Upper lobe of left lung (tissue), 6 donors: Measurements from ENCODE around the gene FCAR. TPM values are rescaled to one million over a fixed set of nuclear protein-coding genes. Genes with fewer than 3 reads are reported as not detected.
A peak's percentile ranks its signal among the peaks of the same experiment; 100 is the strongest.
"Not testable (repeated sequence)": the region's sequence is repeated elsewhere in the genome, so short reads cannot be mapped to it uniquely, and the experiment has no call there.

ENCODE experiments used
- ATAC-seq, 2 donors: fragments of 200-7000 bp; cut with Tn5 transposase; one replicate each; pipeline ENCODE4 v1.9.1; 2022; ENCODE audit warnings: mild to moderate bottlenecking in 2 of 2, moderate library complexity in 2 of 2; ENCODE audit not compliant: low FRiP score in 2 of 2
- DNase-seq, 2 donors: peaks; one replicate each; pipeline ENCODE4 v3.0.0-alpha.2; 2019 to 2020
- H3K27ac ChIP-seq, 4 donors: fragments of 200-600 bp; sonication (generic); one replicate each; pipeline ENCODE4 v1.5.1; 2016 to 2019
- H3K27me3 ChIP-seq, 4 donors: fragments of 200-600 bp; sonication (generic); one replicate each; pipeline ENCODE4 v1.5.1; 2017 to 2019
- H3K36me3 ChIP-seq, 4 donors: fragments of 200-600 bp; sonication (generic); one replicate each; pipeline ENCODE4 v1.5.1; 2016 to 2019
- H3K4me1 ChIP-seq, 4 donors: fragments of 200-600 bp; sonication (generic); one replicate each; pipeline ENCODE4 v1.5.1; 2018 to 2019
- H3K4me3 ChIP-seq, 4 donors: fragments of 200-600 bp; sonication (generic); one replicate each; pipeline ENCODE4 v1.5.1; 2017 to 2019; ENCODE audit warnings: mild to moderate bottlenecking in 2 of 4, moderate library complexity in 1 of 4
- H3K9me3 ChIP-seq, 4 donors: fragments of 200-600 bp; sonication (generic); one replicate each; pipeline ENCODE4 v1.5.1; 2018 to 2019
- CTCF ChIP-seq, 6 experiments: fragments of 450-650 bp in 4 of 6; fragments of 200-600 bp in 2 of 6; sonication (generic) in 2 of 6; IDR thresholded peaks; one replicate each; pipeline ENCODE4 v1.5.1; 2016 to 2019; ENCODE audit warnings: antibody characterized with exemption in 6 of 6
- EP300 ChIP-seq, 4 donors: sonication (generic); formaldehyde crosslinking; IDR thresholded peaks; one replicate each; pipeline ENCODE4 v1.5.1; 2017; ENCODE audit warnings: antibody characterized with exemption in 4 of 4, control low read depth in 2 of 4
- POLR2A ChIP-seq, 4 donors: fragments of 450-650 bp; IDR thresholded peaks; one replicate each; pipeline ENCODE4 v1.5.1; 2016 to 2017; ENCODE audit warnings: antibody characterized with exemption in 4 of 4, mild to moderate bottlenecking in 2 of 4
- POLR2AphosphoS5 ChIP-seq, 2 donors: sonication (generic); formaldehyde crosslinking; IDR thresholded peaks; one replicate each; pipeline ENCODE4 v1.5.1; 2017; ENCODE audit warnings: antibody characterized with exemption in 2 of 2
- WGBS, 2 donors: methylation state at CpG; one replicate each; pipeline ENCODE4 v1.1.5; 2017 to 2018; 5-methylcytosine and 5-hydroxymethylcytosine counted together
- total RNA-seq, 6 donors: library from RNA; depleted of rRNA in 4 of 6; stranded (reverse); fragments of >200 nt in 4 of 6; gene quantifications; one replicate each; pipeline versions ENCODE4 v1.1.0 to v1.2.1, GENCODE V29; 2016 to 2021
- donor health status: DM: no; HTN: no; CAD: no; lungs with moderate emphysema.
- donor health status: DM: no; HTN: yes; CAD: no; lungs with severe emphysema.

The FCAR gene
- total RNA-seq, 6 donors from 2014 or later: 2.5 to 14.4 (median 6.9) TPM; not detected in 1

DNA sequence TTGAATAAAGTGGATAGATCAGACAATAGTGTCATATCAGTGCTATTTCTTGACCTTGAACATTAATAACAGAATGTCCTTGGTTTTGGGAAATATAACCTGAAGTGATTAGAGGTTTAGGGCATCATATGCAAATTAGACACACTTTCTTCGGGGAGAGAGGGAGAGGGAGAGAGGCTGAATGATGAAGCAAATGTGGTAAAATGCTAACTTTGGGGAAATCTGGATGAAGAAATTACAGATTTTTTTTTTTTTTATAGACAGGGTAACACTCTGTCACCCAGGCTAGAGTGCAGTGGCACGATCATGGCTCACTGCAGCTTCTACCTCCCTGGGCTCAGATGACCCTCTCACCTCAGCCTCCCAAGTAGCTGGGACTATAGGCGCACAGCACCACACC, 28.0 kb downstream of the FCAR start:
- no peak for DNase-seq
- Histone ChIP-seq H3K36me3 (no peaks in the 10 kb centered on the region), H3K27ac (no peak overlapping the region), H3K9me3 (no peaks in the 10 kb centered on the region), H3K4me1 (no peaks in the 10 kb centered on the region), H3K4me3 (no peak overlapping the region), H3K27me3 (no peaks in the 10 kb centered on the region)
- WGBS, 2 donors: 70 to 75% methylated on average over 3 of the region's 3 CpGs
- no peak for TF ChIP-seq CTCF (IDR thresholded peaks at IDR 0.05)
- no peak for TF ChIP-seq POLR2A (IDR thresholded peaks at IDR 0.05)
- no peak for TF ChIP-seq EP300 (IDR thresholded peaks at IDR 0.05)
- TF ChIP-seq POLR2AphosphoS5 (IDR thresholded peaks at IDR 0.05): no peak
- no peak for ATAC-seq

GRCh38 chr19:54903303-54903702, 29.3 kb downstream of the FCAR start:
- H3K9me3 ChIP-seq: no peaks in the 10 kb centered on the region
- H3K27me3 ChIP-seq: no peaks in the 10 kb centered on the region
- WGBS, 2 donors: 89 to 92% methylated on average over 6 of the region's 6 CpGs
- no peak for TF ChIP-seq CTCF (IDR thresholded peaks at IDR 0.05)
- TF ChIP-seq POLR2A (IDR thresholded peaks at IDR 0.05): no peak
- no peak for TF ChIP-seq EP300 (IDR thresholded peaks at IDR 0.05)
- no peak for TF ChIP-seq POLR2AphosphoS5 (IDR thresholded peaks at IDR 0.05)
- no peak for DNase-seq
- no peak overlapping the region for H3K4me3 ChIP-seq
- no peak overlapping the region for H3K27ac ChIP-seq
- ATAC-seq: no peak
- H3K36me3 ChIP-seq: no peaks in the 10 kb centered on the region
- no peaks in the 10 kb centered on the region for H3K4me1 ChIP-seq

GRCh38 chr19:54904261-54904660, 30.2 kb downstream of the FCAR start:
- H3K9me3 ChIP-seq, H3K4me3 ChIP-seq, H3K27ac ChIP-seq, H3K27me3 ChIP-seq, DNase-seq, H3K36me3 ChIP-seq, H3K4me1 ChIP-seq, ATAC-seq: not testable (repeated sequence)
- 76 to 82% methylated on average over 4 of the region's 4 CpGs for WGBS, 2 donors

- 26 to 36% methylated on average over 5 of the region's 5 CpGs for WGBS, 2 donors
- Histone ChIP-seq H3K4me3 (no peak overlapping the region), H3K27ac (no peak overlapping the region), H3K36me3 (no peaks in the 10 kb centered on the region), H3K9me3 (no peaks in the 10 kb centered on the region), H3K4me1 (no peaks in the 10 kb centered on the region), H3K27me3 (no peaks in the 10 kb centered on the region)
- TF ChIP-seq CTCF (IDR thresholded peaks at IDR 0.05) (no peak), POLR2A (IDR thresholded peaks at IDR 0.05) (no peak), EP300 (IDR thresholded peaks at IDR 0.05) (no peak), POLR2AphosphoS5 (IDR thresholded peaks at IDR 0.05) (no peak)
- ATAC-seq: no peak
- DNase-seq: no peak
Observed at GRCh38 chr19:54905421-54905802, 31.4 kb downstream of the FCAR start.

DNA sequence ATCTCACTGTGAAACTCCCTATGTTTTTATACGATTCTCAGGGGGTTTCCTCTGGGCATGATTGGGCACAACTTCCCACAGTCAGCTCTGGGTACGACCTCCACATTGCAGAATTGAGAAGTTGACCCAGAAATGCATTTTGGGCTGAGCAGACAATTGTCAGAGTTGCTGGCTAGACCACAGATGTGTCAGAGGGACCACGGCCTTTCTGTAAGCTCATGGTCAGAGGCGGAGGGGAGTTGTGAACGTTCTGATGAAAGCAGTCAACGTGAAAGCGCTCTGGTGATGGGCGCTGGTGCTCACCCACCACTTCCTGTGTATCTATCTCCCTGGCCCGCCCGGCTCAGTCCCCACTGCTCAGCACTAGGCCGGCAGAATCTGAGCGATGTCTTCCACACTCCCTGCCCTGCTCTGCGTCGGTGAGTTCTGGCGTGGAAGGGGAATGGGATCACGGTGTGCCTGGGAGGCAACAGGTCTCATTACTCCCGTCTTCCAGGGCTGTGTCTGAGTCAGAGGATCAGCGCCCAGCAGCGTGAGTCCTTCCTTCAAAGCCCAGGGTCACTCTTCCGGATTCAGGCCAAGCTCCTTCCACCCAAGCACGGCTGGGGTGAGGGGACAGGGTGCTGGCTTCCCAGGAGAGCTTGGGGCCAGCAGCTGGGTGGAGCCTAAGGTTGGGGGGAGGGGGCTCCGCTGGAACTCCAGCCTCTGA, 31.9 kb downstream of the FCAR start, which contains the start of gene NCR1:
TSS of gene NCR1 (plus strand) at position 346 of the 709 bp plus-strand sequence. CDS start at position 386, 40 bp downstream.
- WGBS, 2 donors: 49 to 57% methylated on average over 19 to 21 of the region's 22 CpGs
- ATAC-seq: peak in 1 of 2 donors; percentile 37
- Histone ChIP-seq H3K4me3 (no peak within 1 kb of the TSS), H3K9me3 (no peaks in the 10 kb centered on the region), H3K4me1 (no peaks in the 10 kb centered on the region), H3K27ac (no peak within 1 kb of the TSS), H3K36me3 (no peaks in the 10 kb centered on the region), H3K27me3 (no peaks in the 10 kb centered on the region)
- DNase-seq: peak in 1 of 2 donors; percentile 30
- TF ChIP-seq POLR2AphosphoS5 (IDR thresholded peaks at IDR 0.05): no peak
- TF ChIP-seq EP300 (IDR thresholded peaks at IDR 0.05): no peak
- no peak for TF ChIP-seq CTCF (IDR thresholded peaks at IDR 0.05)
- TF ChIP-seq POLR2A (IDR thresholded peaks at IDR 0.05): no peak
